Smooth muscle cell (in vitro differentiated cells): Measurements from ENCODE around the gene SNX19. TPM values are rescaled to one million over a fixed set of nuclear protein-coding genes. Genes with fewer than 3 reads are reported as not detected.

Experiments used
- DNase-seq: peaks from one replicate; lab custom pipeline; 2025; ENCODE audit not compliant: unreplicated experiment; lab: John Stamatoyannopoulos, UW
- H2AFZ ChIP-seq: fragments of 200-600 bp; sonication (generic); 2 replicates; pipeline ENCODE4 v1.6.0; 2016; ENCODE audit warnings: antibody characterized with exemption, low read depth, mild to moderate bottlenecking
- H3F3A ChIP-seq: fragments of 200-600 bp; sonication (generic); 2 replicates; pipeline ENCODE4 v1.6.0; 2017; ENCODE audit warnings: antibody characterized with exemption, low read depth
- H3K27ac ChIP-seq: fragments of 200-600 bp; sonication (generic); 2 replicates; pipeline ENCODE4 v1.5.1; 2016; ENCODE audit warnings: low read depth, mild to moderate bottlenecking
- H3K27me3 ChIP-seq: fragments of 200-600 bp; sonication (generic); 2 replicates; pipeline ENCODE4 v1.6.1; 2016; ENCODE audit warnings: low read depth, mild to moderate bottlenecking
- H3K36me3 ChIP-seq: fragments of 200-600 bp; sonication (generic); 2 replicates; pipeline ENCODE4 v1.5.1; 2016; ENCODE audit warnings: low read depth
- H3K4me1 ChIP-seq: fragments of 200-600 bp; sonication (generic); 2 replicates; pipeline ENCODE4 v1.5.1; 2016; ENCODE audit warnings: low read depth
- H3K4me2 ChIP-seq: fragments of 200-600 bp; sonication (generic); 2 replicates; pipeline ENCODE4 v1.6.0; 2016; ENCODE audit warnings: mild to moderate bottlenecking
- H3K4me3 ChIP-seq: fragments of 200-600 bp; sonication (generic); 2 replicates; pipeline ENCODE4 v1.5.1; 2016; ENCODE audit warnings: mild to moderate bottlenecking
- H3K79me2 ChIP-seq: fragments of 200-600 bp; sonication (generic); 2 replicates; pipeline ENCODE4 v1.6.0; 2016; ENCODE audit warnings: low read depth, mild to moderate bottlenecking
- H3K9ac ChIP-seq: fragments of 200-600 bp; sonication (generic); 2 replicates; pipeline ENCODE4 v1.6.0; 2016; ENCODE audit warnings: low read depth
- H3K9me3 ChIP-seq: fragments of 200-600 bp; sonication (generic); replicated peaks from 2 replicates; pipeline ENCODE4 v1.5.1; 2016; ENCODE audit warnings: low read depth
- H4K20me1 ChIP-seq: fragments of 200-600 bp; sonication (generic); 2 replicates; pipeline ENCODE4 v1.6.0; 2016; ENCODE audit warnings: low read depth
- CTCF ChIP-seq: fragments of 200-600 bp; sonication (generic); IDR thresholded peaks from 2 replicates; pipeline ENCODE4 v1.5.1; 2017; ENCODE audit warnings: borderline replicate concordance, mild to moderate bottlenecking, antibody characterized with exemption; ENCODE audit not compliant: insufficient read depth, poor library complexity, severe bottlenecking
- WGBS: methylation state at CpG from one replicate; pipeline ENCODE4 v1.1.7; 2016; ENCODE audit warnings: low lambda C conversion rate; 5-methylcytosine and 5-hydroxymethylcytosine counted together
- polyA plus RNA-seq: library from polyadenylated mRNA; unstranded; fragments of >200 nt; fragmentation: Nextera tagmentation; extraction: Ambion mirVana; gene quantifications from 2 replicates; pipeline ENCODE4 v1.2.1, GENCODE V29; 2016
- total RNA-seq: library from RNA; depleted of rRNA; stranded (reverse); fragments of >200 nt; gene quantifications from 2 replicates; pipeline ENCODE4 v1.2.3, GENCODE V29; 2014

Gene SNX19
- total and polyA plus RNA-seq, 2 experiments from 2014 or later, result 15.1 to 59.5 TPM

- Histone ChIP-seq H3K4me2 (no peak overlapping the region), H3F3A (no peaks in the 10 kb centered on the region), H3K79me2 (no peaks in the 10 kb centered on the region), H3K27me3 (no peaks in the 10 kb centered on the region), H3K9me3 (no peaks in the 10 kb centered on the region), H4K20me1 (no peaks in the 10 kb centered on the region), H3K27ac (no peak overlapping the region), H3K9ac (no peak overlapping the region), H3K36me3 (no peaks in the 10 kb centered on the region), H2AFZ (no peak overlapping the region), H3K4me3 (no peak overlapping the region), H3K4me1 (no peaks in the 10 kb centered on the region)
- DNase-seq, result no peak
- 99% methylated on average over 5 of the region's 5 CpGs for WGBS
- TF ChIP-seq CTCF, result no peak
These were observed 44.2 kb downstream of the SNX19 start for GRCh38 chr11:130872102-130872501.

GRCh38 chr11:130871616-130872015 lies 44.7 kb downstream of the SNX19 start:
- Histone ChIP-seq H3K27me3 (no peaks in the 10 kb centered on the region), H3K79me2 (no peaks in the 10 kb centered on the region), H3K9me3 (no peaks in the 10 kb centered on the region), H3K4me3 (no peak overlapping the region), H3K4me1 (no peaks in the 10 kb centered on the region), H2AFZ (no peak overlapping the region), H3K9ac (no peak overlapping the region), H4K20me1 (no peaks in the 10 kb centered on the region), H3F3A (no peaks in the 10 kb centered on the region), H3K27ac (no peak overlapping the region), H3K36me3 (no peaks in the 10 kb centered on the region), H3K4me2 (no peak overlapping the region)
- WGBS, result 79% methylated on average over 2 of the region's 2 CpGs
- TF ChIP-seq CTCF, result no peak
- no peak for DNase-seq

GRCh38 chr11:130868721-130869390 lies 47.4 kb downstream of the SNX19 start:
- no peaks in the 10 kb centered on the region for H3K27me3 ChIP-seq
- no peaks in the 10 kb centered on the region for H3K9me3 ChIP-seq
- H3K79me2 ChIP-seq, result no peaks in the 10 kb centered on the region
- H3K27ac ChIP-seq, result no peak overlapping the region
- no peak overlapping the region for H3K4me2 ChIP-seq
- H3F3A ChIP-seq, result no peaks in the 10 kb centered on the region
- WGBS, result 48% methylated on average over 7 of the region's 7 CpGs
- peaks cover 7% of the 10 kb centered on the region for H3K4me1 ChIP-seq
- H3K36me3 ChIP-seq, result no peaks in the 10 kb centered on the region
- no peak for TF ChIP-seq CTCF
- H4K20me1 ChIP-seq, result no peaks in the 10 kb centered on the region
- no peak for DNase-seq
- no peak overlapping the region for H2AFZ ChIP-seq
- H3K9ac ChIP-seq, result no peak overlapping the region
- H3K4me3 ChIP-seq, result no peak overlapping the region
